Ovary (tissue), 3 donors: ENCODE results near the gene NR5A2.

Experiments
- POLR2A ChIP-seq: fragments of 450-650 bp; IDR thresholded peaks from one replicate; pipeline ENCODE4 v1.6.1; 2017; ENCODE audit warnings: antibody characterized with exemption, mild to moderate bottlenecking, moderate library complexity
- TF ChIP-seq, protein P1 (sequence below), 3 donors: fragments of 450-650 bp in 2 of 3; fragments of 200-600 bp in 1 of 3; IDR thresholded peaks; one replicate each; pipeline versions ENCODE4 v1.5.1 to v1.8.0; 2016 to 2022; ENCODE audit warnings: antibody characterized with exemption in 3 of 3, mild to moderate bottlenecking in 1 of 3
- donor health status: DM: no; HTN: no; CAD: no.

- TF ChIP-seq, protein P1, sequence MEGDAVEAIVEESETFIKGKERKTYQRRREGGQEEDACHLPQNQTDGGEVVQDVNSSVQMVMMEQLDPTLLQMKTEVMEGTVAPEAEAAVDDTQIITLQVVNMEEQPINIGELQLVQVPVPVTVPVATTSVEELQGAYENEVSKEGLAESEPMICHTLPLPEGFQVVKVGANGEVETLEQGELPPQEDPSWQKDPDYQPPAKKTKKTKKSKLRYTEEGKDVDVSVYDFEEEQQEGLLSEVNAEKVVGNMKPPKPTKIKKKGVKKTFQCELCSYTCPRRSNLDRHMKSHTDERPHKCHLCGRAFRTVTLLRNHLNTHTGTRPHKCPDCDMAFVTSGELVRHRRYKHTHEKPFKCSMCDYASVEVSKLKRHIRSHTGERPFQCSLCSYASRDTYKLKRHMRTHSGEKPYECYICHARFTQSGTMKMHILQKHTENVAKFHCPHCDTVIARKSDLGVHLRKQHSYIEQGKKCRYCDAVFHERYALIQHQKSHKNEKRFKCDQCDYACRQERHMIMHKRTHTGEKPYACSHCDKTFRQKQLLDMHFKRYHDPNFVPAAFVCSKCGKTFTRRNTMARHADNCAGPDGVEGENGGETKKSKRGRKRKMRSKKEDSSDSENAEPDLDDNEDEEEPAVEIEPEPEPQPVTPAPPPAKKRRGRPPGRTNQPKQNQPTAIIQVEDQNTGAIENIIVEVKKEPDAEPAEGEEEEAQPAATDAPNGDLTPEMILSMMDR (IDR thresholded peaks at IDR 0.05), result no peak
- TF ChIP-seq POLR2A, result no peak
These were observed 48.4 kb upstream of the NR5A2 start for GRCh38 chr1:199979071-199979470.
